T-helper 1 cell treated with Interleukin-12 subunit alpha and Interleukin-12 subunit beta and Interleukin-4 antibody, amounts not matched to agents 30 μg/mL and 1 μg/mL, for 36 hours (primary cell): ENCODE data around the gene ZCCHC7.
"Not testable (repeated sequence)": the region's sequence is repeated elsewhere in the genome, so short reads cannot be mapped to it uniquely, and the experiment has no call there.

Source experiments
- H3K27ac Mint-ChIP-seq: one replicate; pipeline ENCODE4 v1.8.0; 2021; ENCODE audit warnings: mild to moderate bottlenecking, mixed read lengths
- H3K27me3 Mint-ChIP-seq: one replicate; pipeline ENCODE4 v1.8.0; 2021; ENCODE audit warnings: low read depth, mixed read lengths
- H3K36me3 Mint-ChIP-seq: one replicate; pipeline ENCODE4 v1.8.0; 2021; ENCODE audit warnings: low read depth, mixed read lengths
- H3K4me1 Mint-ChIP-seq: one replicate; pipeline ENCODE4 v1.8.0; 2021; ENCODE audit warnings: low read depth, mixed read lengths
- H3K4me3 Mint-ChIP-seq: one replicate; pipeline ENCODE4 v1.8.0; 2021; ENCODE audit warnings: mild to moderate bottlenecking, moderate library complexity, mixed read lengths
- H3K9me3 Mint-ChIP-seq: one replicate; pipeline ENCODE4 v1.8.0; 2021; ENCODE audit warnings: mixed read lengths

The ZCCHC7 gene

DNA sequence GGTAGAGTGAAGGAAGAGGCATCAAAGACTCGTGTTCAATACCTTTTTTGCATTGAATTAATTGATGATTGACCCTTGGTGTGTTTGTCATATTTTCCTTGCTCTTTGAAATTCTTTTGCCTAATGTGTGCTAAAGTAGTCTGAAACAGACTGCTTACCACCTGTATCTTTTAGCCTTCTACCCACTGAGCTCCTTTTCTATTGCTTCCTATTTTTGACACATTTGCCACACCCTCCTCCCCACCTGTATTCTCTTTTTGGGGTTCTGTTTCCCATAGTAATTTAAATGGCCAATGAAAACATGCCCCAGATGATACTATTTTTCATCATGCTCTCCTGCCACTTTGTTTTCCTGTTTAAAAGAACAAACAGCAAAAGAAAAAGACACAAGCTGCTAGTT lies 78.5 kb downstream of the ZCCHC7 start:
- H3K4me3 Mint-ChIP-seq = no peak overlapping the region
- H3K4me1 Mint-ChIP-seq = peaks cover 30% of the 10 kb centered on the region
- H3K27me3 Mint-ChIP-seq = no peaks in the 10 kb centered on the region
- H3K36me3 Mint-ChIP-seq = peaks cover 24% of the 10 kb centered on the region
- H3K9me3 Mint-ChIP-seq = peaks cover 5% of the 10 kb centered on the region
- no peak overlapping the region for H3K27ac Mint-ChIP-seq

DNA sequence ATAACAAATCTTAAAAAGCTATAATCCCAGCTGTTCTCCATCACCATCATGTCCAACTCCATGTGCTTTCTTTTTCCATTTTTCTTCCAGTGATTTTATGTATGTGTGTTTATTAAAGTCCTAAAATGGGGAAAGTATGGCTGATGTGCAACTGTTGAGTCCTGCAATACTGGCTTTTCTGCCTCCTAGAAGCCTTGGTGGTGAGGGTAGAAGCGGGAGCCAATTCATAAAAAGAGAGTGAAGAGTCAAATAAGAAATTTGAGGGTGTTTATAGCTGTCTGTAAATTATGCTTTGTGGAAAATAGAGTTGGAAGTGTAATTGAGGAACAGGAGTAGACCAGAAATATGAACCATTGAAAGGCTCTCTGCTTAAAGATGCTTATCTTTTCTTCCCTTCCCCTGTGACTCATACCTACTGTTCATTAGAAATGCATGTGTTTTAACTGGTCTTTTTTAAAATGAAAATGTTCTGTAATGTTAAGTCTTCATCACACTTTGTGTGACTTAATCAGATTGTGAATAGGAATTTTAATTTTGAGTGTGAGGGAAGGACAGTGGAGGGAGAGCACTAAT lies 80.1 kb downstream of the ZCCHC7 start:
- H3K4me3 Mint-ChIP-seq = no peak overlapping the region
- H3K36me3 Mint-ChIP-seq = peaks cover 23% of the 10 kb centered on the region
- peaks cover 5% of the 10 kb centered on the region for H3K9me3 Mint-ChIP-seq
- H3K4me1 Mint-ChIP-seq = peaks cover 30% of the 10 kb centered on the region
- H3K27me3 Mint-ChIP-seq = no peaks in the 10 kb centered on the region
- no peak overlapping the region for H3K27ac Mint-ChIP-seq

- H3K4me3 Mint-ChIP-seq = no peak overlapping the region
- H3K27me3 Mint-ChIP-seq = no peaks in the 10 kb centered on the region
- H3K9me3 Mint-ChIP-seq = peaks cover 5% of the 10 kb centered on the region
- no peak overlapping the region for H3K27ac Mint-ChIP-seq
- H3K36me3 Mint-ChIP-seq = peaks cover 24% of the 10 kb centered on the region
- H3K4me1 Mint-ChIP-seq = peaks cover 31% of the 10 kb centered on the region
Measured at GRCh38 chr9:37201581-37201980, 81.2 kb downstream of the ZCCHC7 start.

- Mint-ChIP-seq H3K9me3 (peaks cover 5% of the 10 kb centered on the region), H3K4me1 (peaks cover 30% of the 10 kb centered on the region), H3K27ac (no peak overlapping the region), H3K4me3 (no peak overlapping the region), H3K36me3 (peaks cover 27% of the 10 kb centered on the region), H3K27me3 (no peaks in the 10 kb centered on the region)
Measured at GRCh38 chr9:37202091-37202490, 81.7 kb downstream of the ZCCHC7 start.

GRCh38 chr9:37203456-37203855 lies 83.1 kb downstream of the ZCCHC7 start:
- H3K27ac Mint-ChIP-seq, H3K4me3 Mint-ChIP-seq, H3K27me3 Mint-ChIP-seq, H3K9me3 Mint-ChIP-seq: not testable (repeated sequence)
- peaks cover 20% of the 10 kb centered on the region for H3K4me1 Mint-ChIP-seq
- peaks cover 30% of the 10 kb centered on the region for H3K36me3 Mint-ChIP-seq

DNA sequence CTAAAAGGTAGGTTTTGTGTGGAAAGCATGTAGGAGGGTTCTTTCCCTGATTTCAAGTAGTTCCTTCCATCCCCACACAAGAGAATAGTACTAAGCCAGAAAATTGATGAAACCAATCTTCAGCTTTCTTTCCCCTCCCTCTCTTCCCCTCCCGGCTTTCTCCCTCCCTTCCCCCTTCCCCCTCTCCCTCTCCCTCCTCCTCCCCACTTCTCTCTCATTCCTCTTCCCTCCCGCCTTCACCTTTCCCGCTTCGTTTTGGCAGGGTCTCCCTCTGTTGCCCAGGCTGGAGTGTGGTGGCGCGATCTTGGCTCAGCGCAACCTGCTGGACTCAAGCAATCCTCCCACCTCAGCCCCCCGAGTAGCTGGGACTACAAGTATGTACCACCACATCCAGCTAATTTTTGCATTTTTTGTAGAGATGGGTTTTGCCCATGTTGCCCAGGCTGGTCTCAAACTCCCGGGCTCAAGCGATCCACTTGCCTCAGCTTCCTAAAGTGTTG lies 85.8 kb downstream of the ZCCHC7 start:
- Mint-ChIP-seq H3K9me3 (peaks cover 5% of the 10 kb centered on the region), H3K36me3 (peaks cover 21% of the 10 kb centered on the region), H3K4me1 (peaks cover 23% of the 10 kb centered on the region), H3K4me3 (no peak overlapping the region), H3K27me3 (no peaks in the 10 kb centered on the region), H3K27ac (no peak overlapping the region)

- Mint-ChIP-seq H3K9me3 (no peaks in the 10 kb centered on the region), H3K27me3 (no peaks in the 10 kb centered on the region), H3K4me1 (peaks cover 27% of the 10 kb centered on the region), H3K4me3 (no peak overlapping the region), H3K36me3 (peaks cover 11% of the 10 kb centered on the region), H3K27ac (no peak overlapping the region)
Measured at GRCh38 chr9:37209431-37210386, 89.3 kb downstream of the ZCCHC7 start.

DNA sequence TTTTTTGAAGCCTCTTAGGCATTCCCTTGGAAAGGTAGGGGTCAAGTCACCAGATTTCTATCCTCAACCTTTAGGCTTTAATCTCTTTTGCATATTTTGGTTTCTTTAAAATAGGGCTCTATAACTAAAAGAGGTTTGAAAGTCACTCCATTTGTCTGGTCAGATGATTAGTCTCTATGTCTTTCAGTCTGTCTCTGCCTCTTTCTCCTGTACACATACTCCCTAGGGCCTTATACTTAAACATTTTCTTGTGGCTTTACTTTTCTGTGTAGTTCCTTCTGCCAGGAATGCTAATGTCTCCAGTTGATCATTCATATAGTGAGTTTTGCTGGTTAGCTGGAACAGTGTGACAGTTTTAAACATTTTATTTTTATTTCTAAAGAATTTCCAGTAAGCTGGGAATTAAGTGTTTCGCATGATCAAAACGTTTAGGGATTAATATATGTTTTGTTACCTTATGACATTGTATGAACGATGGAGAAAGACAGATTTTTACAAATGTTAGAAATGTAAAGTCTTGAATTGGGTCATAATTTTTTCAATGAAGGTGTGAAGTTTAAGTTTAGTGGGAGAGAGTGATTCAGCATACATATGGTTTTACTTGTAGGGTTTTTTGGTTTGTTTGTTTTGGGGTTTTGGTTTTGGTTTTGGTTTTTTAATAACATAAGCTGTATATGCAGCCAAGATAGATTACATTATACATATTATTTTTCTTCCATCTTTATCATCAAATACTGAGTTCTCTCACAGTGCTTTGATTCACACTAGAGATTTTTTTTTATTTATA lies 90.6 kb downstream of the ZCCHC7 start:
- Mint-ChIP-seq H3K4me3 (no peak overlapping the region), H3K27ac (peak overlapping the region; percentile 11), H3K4me1 (peaks cover 27% of the 10 kb centered on the region), H3K36me3 (peaks cover 11% of the 10 kb centered on the region), H3K27me3 (no peaks in the 10 kb centered on the region), H3K9me3 (no peaks in the 10 kb centered on the region)

DNA sequence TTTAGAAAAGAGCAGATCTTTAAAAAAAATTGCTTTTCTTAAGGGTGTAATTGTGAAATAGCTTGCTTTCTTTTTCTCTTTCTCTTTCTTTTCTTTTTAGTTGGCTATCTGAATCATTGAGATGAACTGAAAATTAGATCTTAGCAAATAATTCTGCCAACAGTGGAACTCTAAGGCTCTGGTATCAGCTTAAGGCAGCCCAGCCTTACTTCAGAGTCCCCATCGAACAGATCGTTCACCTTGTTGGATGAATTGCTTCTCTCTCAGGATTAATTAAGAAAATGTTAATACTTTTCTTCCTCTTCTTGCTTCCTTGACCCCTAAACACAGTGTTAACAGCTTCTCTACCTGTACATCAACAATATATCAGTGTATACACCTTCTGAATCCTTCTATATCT lies 92.1 kb downstream of the ZCCHC7 start:
- H3K9me3 Mint-ChIP-seq = no peaks in the 10 kb centered on the region
- no peak overlapping the region for H3K4me3 Mint-ChIP-seq
- peaks cover 7% of the 10 kb centered on the region for H3K36me3 Mint-ChIP-seq
- no peak overlapping the region for H3K27ac Mint-ChIP-seq
- peaks cover 24% of the 10 kb centered on the region for H3K4me1 Mint-ChIP-seq
- H3K27me3 Mint-ChIP-seq = no peaks in the 10 kb centered on the region

DNA sequence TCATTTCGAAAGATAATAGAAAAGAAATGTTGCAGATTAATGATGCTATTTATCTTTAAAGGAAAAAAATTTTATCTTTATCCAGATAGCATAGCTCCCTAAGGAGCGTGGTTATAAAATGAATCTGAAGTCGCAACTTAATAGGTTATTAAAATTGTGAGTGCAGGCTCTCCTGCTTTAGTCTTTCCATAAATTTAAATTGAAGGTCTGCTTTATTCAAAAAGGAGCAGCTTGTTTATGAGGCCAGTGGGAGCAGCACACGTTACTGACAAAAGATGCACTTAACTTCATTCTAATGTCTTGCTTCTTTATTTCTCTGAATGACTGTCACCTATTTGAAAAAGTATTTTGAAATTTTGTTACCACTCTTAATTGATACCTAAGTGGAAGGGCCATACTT lies 95.0 kb downstream of the ZCCHC7 start:
- Mint-ChIP-seq H3K4me1 (peaks cover 12% of the 10 kb centered on the region), H3K27me3 (no peaks in the 10 kb centered on the region), H3K4me3 (no peak overlapping the region), H3K9me3 (no peaks in the 10 kb centered on the region), H3K36me3 (no peaks in the 10 kb centered on the region), H3K27ac (no peak overlapping the region)

- Mint-ChIP-seq H3K27me3 (no peaks in the 10 kb centered on the region), H3K4me3 (no peak overlapping the region), H3K4me1 (peaks cover 7% of the 10 kb centered on the region), H3K36me3 (no peaks in the 10 kb centered on the region), H3K9me3 (no peaks in the 10 kb centered on the region), H3K27ac (no peak overlapping the region)
Measured at GRCh38 chr9:37215830-37216229, 95.5 kb downstream of the ZCCHC7 start.

GRCh38 chr9:37217161-37217560 lies 96.8 kb downstream of the ZCCHC7 start:
- Mint-ChIP-seq H3K36me3 (no peaks in the 10 kb centered on the region), H3K4me1 (peaks cover 2% of the 10 kb centered on the region), H3K9me3 (no peaks in the 10 kb centered on the region), H3K27ac (no peak overlapping the region), H3K27me3 (no peaks in the 10 kb centered on the region), H3K4me3 (no peak overlapping the region)

- Mint-ChIP-seq H3K27me3 (no peaks in the 10 kb centered on the region), H3K4me3 (no peak overlapping the region), H3K27ac (no peak overlapping the region)
Measured at GRCh38 chr9:37218800-37219425, 98.5 kb downstream of the ZCCHC7 start.

GRCh38 chr9:37220971-37221370 lies 100.6 kb downstream of the ZCCHC7 start:
- Mint-ChIP-seq H3K27ac (no peak overlapping the region), H3K9me3 (no peaks in the 10 kb centered on the region), H3K4me1 (no peaks in the 10 kb centered on the region), H3K36me3 (no peaks in the 10 kb centered on the region), H3K4me3 (no peak overlapping the region), H3K27me3 (no peaks in the 10 kb centered on the region)

More at GRCh38 chr9:37218800-37219425, 98.5 kb downstream of the ZCCHC7 start:
- no peaks in the 10 kb centered on the region for H3K36me3 Mint-ChIP-seq
- no peaks in the 10 kb centered on the region for H3K9me3 Mint-ChIP-seq
- H3K4me1 Mint-ChIP-seq = no peaks in the 10 kb centered on the region
